CD4-positive, alpha-beta T cell treated with Interleukin-15 for 4 hours (primary cell): ENCODE measurements around the gene NREP.
"Not testable (repeated sequence)": the region's sequence is repeated elsewhere in the genome, so short reads cannot be mapped to it uniquely, and the experiment has no call there.

ENCODE experiments used
- DNase-seq: peaks from one replicate; pipeline ENCODE4 v3.0.0-alpha.2; 2020; ENCODE audit warnings: low spot score

NREP gene

GRCh38 chr5:111738118-111738517 lies 18.9 kb downstream of the NREP start:
- DNase-seq: no peak

GRCh38 chr5:111737716-111738115 lies 19.3 kb downstream of the NREP start:
- no peak for DNase-seq

GRCh38 chr5:111735583-111736270 lies 21.3 kb downstream of the NREP start:
- no peak for DNase-seq

GRCh38 chr5:111734597-111734996 lies 22.4 kb downstream of the NREP start:
- DNase-seq: no peak

- no peak for DNase-seq
Observed at GRCh38 chr5:111734013-111734412, 23.0 kb downstream of the NREP start.

GRCh38 chr5:111733571-111733970 lies 23.4 kb downstream of the NREP start:
- no peak for DNase-seq

GRCh38 chr5:111731638-111732037 lies 25.4 kb downstream of the NREP start:
- DNase-seq: no peak

- DNase-seq: no peak
Observed at GRCh38 chr5:111730659-111731382, 26.2 kb downstream of the NREP start.

GRCh38 chr5:111728941-111729340 lies 28.1 kb downstream of the NREP start:
- no peak for DNase-seq

GRCh38 chr5:111726986-111727385 lies 30.0 kb downstream of the NREP start:
- DNase-seq: no peak

GRCh38 chr5:111722140-111722539 lies 34.9 kb downstream of the NREP start:
- no peak for DNase-seq

GRCh38 chr5:111720333-111720890 lies 36.6 kb downstream of the NREP start:
- no peak for DNase-seq

- DNase-seq: no peak
Observed at GRCh38 chr5:111719773-111720172, 37.2 kb downstream of the NREP start.

- DNase-seq: not testable (repeated sequence)
Observed at GRCh38 chr5:111716789-111717188, 40.2 kb downstream of the NREP start.

- no peak for DNase-seq
Observed at GRCh38 chr5:111707630-111708164, 49.3 kb downstream of the NREP start.

- DNase-seq: no peak
Observed at GRCh38 chr5:111706345-111706744, 50.6 kb downstream of the NREP start.

GRCh38 chr5:111704452-111705085 lies 52.4 kb downstream of the NREP start:
- DNase-seq: no peak

GRCh38 chr5:111703662-111704061 lies 53.3 kb downstream of the NREP start:
- DNase-seq: no peak

- no peak for DNase-seq
Observed at GRCh38 chr5:111699976-111700375, 57.0 kb downstream of the NREP start.

GRCh38 chr5:111699324-111699723 lies 57.7 kb downstream of the NREP start:
- no peak for DNase-seq

- DNase-seq: no peak
Observed at GRCh38 chr5:111697881-111698757, 58.9 kb downstream of the NREP start.

- no peak for DNase-seq
Observed at GRCh38 chr5:111697215-111697614, 59.8 kb downstream of the NREP start.
